NCI-H526 treated with DMSO at 0.1 percent for 48 hours (cell line): ENCODE results near the gene VTN.

Experiments
- DNase-seq: peaks from one replicate; lab custom pipeline; 2025; lab: John Stamatoyannopoulos, UW

VTN gene

GRCh38 chr17:28368915-28369683 is 1.0 kb downstream of the VTN start:
- DNase-seq: no peak

- no peak for DNase-seq
Observed at GRCh38 chr17:28368306-28368831, 1.7 kb downstream of the VTN start.

GRCh38 chr17:28367641-28368305 is 2.3 kb downstream of the VTN start:
- DNase-seq: no peak

GRCh38 chr17:28366605-28367004 is 3.5 kb downstream of the VTN start:
- no peak for DNase-seq

GRCh38 chr17:28365487-28365886 is 4.6 kb downstream of the VTN start:
- DNase-seq: no peak

DNA sequence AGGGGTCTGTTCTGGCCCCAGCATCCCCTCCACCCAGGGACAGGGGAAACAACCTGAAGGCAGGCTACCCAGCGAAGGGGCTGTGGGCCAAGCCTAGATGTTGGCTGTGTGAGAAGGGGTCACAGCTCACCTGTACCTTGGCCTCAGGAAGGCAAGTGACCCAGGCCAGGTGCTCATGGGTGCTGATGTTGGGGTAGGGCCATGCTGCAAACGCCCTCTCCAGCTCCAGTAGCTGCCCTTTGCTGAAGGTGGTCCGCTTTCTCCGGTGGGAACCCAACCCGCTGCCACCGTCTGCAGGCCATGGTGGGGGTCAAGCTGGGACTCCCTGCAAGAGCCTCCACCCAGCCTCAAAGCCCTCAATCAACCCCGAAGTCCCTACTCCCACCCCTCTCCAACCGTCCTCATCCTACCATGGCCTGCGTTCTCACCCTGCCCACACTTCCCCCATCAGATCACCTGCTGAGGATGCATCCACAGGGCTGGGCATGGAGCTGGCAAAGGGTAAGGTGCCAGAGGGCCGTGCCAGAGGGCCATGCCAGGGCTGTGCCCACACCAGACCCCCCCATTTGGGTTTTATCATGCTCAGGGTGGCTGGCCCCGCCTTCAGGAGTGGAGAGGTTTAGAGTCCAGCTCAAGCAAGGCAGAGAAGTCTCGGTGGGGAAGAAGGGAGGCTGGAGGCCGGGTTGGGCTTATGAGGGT is 5.3 kb downstream of the VTN start, which contains the start of gene SEBOX:
Gene SEBOX, minus strand, starts transcription at position 535 of the 699 bp plus-strand sequence. Its CDS starts 48 bp downstream, at position 487.
- no peak for DNase-seq

- no peak for DNase-seq
Observed at GRCh38 chr17:28363776-28364650, 6.1 kb downstream of the VTN start.

GRCh38 chr17:28363186-28363585 is 6.9 kb downstream of the VTN start:
- DNase-seq: no peak

GRCh38 chr17:28357901-28358197 is 12.3 kb downstream of the VTN start:
- DNase-seq: no peak

GRCh38 chr17:28357061-28357900 is 12.8 kb downstream of the VTN start, which contains the start of gene POLDIP2:
Gene POLDIP2, minus strand, starts transcription at chr17:28357527. Its CDS starts 79 bp downstream, at chr17:28357448.
- DNase-seq: peak; percentile 94

DNA sequence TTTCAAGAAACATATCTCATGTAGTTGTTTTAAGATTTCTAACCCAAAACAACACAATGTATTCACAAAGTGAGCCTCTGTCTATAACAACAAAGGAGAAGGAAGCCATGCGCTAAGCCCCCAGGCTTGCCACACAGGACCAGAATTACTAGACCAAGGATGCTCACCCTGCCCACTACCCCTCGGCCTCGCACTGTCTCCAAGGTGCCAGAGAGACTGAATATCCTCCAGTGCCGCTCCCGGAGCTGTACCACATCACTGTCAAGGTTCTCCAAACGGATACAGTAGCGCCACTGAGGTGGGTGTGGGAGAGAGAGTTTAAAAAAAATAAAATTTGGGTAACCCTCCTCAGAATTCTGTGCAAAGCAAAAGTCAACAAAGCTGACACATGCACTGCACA is 19.8 kb downstream of the VTN start:
- DNase-seq: no peak

GRCh38 chr17:28348979-28349378 is 21.1 kb downstream of the VTN start:
- DNase-seq: no peak

DNA sequence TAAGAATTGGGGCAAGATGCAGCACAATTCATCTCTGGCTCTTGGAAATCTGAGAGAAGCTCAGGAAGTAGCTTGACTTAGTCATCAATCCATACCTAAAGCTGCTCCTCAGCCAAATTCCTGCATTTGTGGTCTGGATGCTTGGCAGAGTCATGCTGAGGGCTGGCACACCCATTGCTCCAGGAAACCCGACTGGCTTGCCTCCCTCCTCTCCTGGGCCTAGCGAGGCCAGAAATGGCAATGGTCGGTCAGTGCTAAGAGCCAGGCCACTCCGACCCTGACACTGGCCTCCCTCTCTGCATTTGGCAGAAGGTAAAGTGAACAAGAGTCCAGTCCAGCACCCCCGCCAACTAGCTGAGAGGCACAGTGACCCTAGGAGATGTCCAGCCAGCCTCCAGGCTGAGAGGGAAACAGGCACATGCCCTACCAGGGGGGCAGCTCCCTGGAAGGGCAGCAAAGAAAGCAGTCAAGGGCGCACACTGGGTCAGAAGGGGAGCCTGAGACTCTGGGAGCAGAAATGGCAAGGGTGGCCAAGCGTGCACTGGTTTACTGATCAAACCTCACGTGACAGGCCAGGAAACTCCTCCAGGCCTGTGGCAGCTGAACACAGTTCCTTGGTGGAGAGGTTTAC is 22.7 kb downstream of the VTN start:
- no peak for DNase-seq

- DNase-seq: no peak
Observed at GRCh38 chr17:28346746-28347246, 23.3 kb downstream of the VTN start.

GRCh38 chr17:28346199-28346580 is 23.9 kb downstream of the VTN start:
- no peak for DNase-seq

- no peak for DNase-seq
Observed at GRCh38 chr17:28345419-28346198, 24.5 kb downstream of the VTN start.

GRCh38 chr17:28344435-28344901 is 25.6 kb downstream of the VTN start:
- DNase-seq: no peak

- no peak for DNase-seq
Observed at GRCh38 chr17:28344011-28344410, 26.1 kb downstream of the VTN start.

DNA sequence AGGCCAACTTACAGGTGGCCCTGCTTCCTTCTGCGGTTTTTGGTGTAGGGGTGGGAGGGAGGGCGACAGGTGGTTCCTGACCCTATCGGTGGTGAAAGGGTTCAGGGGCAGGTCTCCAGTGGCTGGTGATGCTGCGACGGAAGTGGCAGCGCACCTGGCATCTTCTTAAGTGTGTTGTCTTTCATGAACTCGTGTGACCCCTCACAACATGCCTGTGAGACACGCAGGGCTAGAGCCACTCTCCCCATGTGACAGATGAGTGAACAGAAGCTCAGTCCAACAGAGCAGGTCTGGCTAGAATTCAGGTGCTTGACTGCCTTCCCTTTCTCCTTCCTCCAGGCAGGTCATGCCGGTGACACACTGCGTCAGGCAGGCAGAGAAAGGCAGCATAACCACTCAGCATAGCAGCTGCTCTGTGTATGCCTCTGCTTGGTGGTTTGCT is 26.6 kb downstream of the VTN start:
- no peak for DNase-seq
